Stomach (tissue), 9 donors: ENCODE data around the gene RABGEF1. TPM values are rescaled to one million over a fixed set of nuclear protein-coding genes. Genes with fewer than 3 reads are reported as not detected.
"Not testable (repeated sequence)": the region's sequence is repeated elsewhere in the genome, so short reads cannot be mapped to it uniquely, and the experiment has no call there.

Experiments
- DNase-seq, 2 donors: peaks; one replicate each; pipeline versions ENCODE4 v3.0.0 to v3.0.0-alpha.2; 2013 to 2019
- H3K27ac ChIP-seq, 5 donors: fragments of 200-600 bp in 4 of 5; sonication (generic) in 4 of 5; one replicate each; pipeline ENCODE4 v1.5.1; 2013 to 2019; ENCODE audit warnings: mild to moderate bottlenecking in 1 of 5, moderate library complexity in 1 of 5
- H3K27me3 ChIP-seq, 3 donors: fragments of 200-600 bp; sonication (generic); one replicate each; pipeline ENCODE4 v1.5.1; 2017 to 2019; ENCODE audit warnings: mixed run types in 1 of 3
- H3K36me3 ChIP-seq, 4 donors: fragments of 200-600 bp; sonication (generic); 1 replicate in 3 of 4; 2 replicates in 1 of 4; pipeline ENCODE4 v1.5.1; 2016 to 2019
- H3K4me1 ChIP-seq, 4 donors: fragments of 200-600 bp; sonication (generic); one replicate each; pipeline ENCODE4 v1.5.1; 2016 to 2019
- H3K4me3 ChIP-seq, 4 donors: fragments of 200-600 bp; sonication (generic) in 3 of 4; one replicate each; pipeline ENCODE4 v1.5.1; 2016 to 2019; ENCODE audit warnings: mild to moderate bottlenecking in 1 of 4
- H3K9me3 ChIP-seq, 4 donors: fragments of 200-600 bp; sonication (generic); one replicate each; pipeline ENCODE4 v1.5.1; 2016 to 2019
- CTCF ChIP-seq, 7 experiments: fragments of 450-650 bp in 4 of 7; fragments of 200-600 bp in 3 of 7; sonication (generic) in 3 of 7; IDR thresholded peaks; one replicate each; pipeline ENCODE4 v1.5.1; 2016 to 2019; ENCODE audit warnings: antibody characterized with exemption in 7 of 7, control low read depth in 2 of 7, mild to moderate bottlenecking in 1 of 7
- EP300 ChIP-seq: sonication (generic); formaldehyde crosslinking; IDR thresholded peaks from one replicate; pipeline ENCODE4 v1.6.1; 2017; ENCODE audit warnings: antibody characterized with exemption
- POLR2A ChIP-seq, 4 donors: fragments of 450-650 bp; IDR thresholded peaks; one replicate each; pipeline ENCODE4 v1.6.1; 2016; ENCODE audit warnings: antibody characterized with exemption in 4 of 4, control low read depth in 2 of 4, mild to moderate bottlenecking in 1 of 4, moderate library complexity in 1 of 4
- POLR2AphosphoS5 ChIP-seq, 3 donors: sonication (generic); formaldehyde crosslinking; IDR thresholded peaks; one replicate each; pipeline ENCODE4 v1.6.1; 2016; ENCODE audit warnings: antibody characterized with exemption in 3 of 3
- WGBS, 5 donors: extraction: QIAGEN DNeasy Blood & Tissue Kit in 3 of 5; methylation state at CpG; one replicate each; pipeline versions ENCODE4 v1.1.5 to v1.1.7; 2013 to 2018; 5-methylcytosine and 5-hydroxymethylcytosine counted together
- intact Hi-C: fragments of 100-400 bp; cut with DNase I; formaldehyde crosslinking; loops from one replicate; pipeline ENCODE4 v1.15.1; 2023; ENCODE audit warnings: low total_unique reads
- polyA plus RNA-seq, 3 donors: library from polyadenylated mRNA; stranded (reverse); fragments of 200-250 nt; gene quantifications; one replicate each; pipeline ENCODE4 v1.2.3, GENCODE V29; 2013
- total RNA-seq, 5 donors: library from RNA; depleted of rRNA; stranded (reverse); fragments of >200 nt; gene quantifications; one replicate each; pipeline versions ENCODE4 v1.1.0 to v1.2.3, GENCODE V29; 2014 to 2016
- donor health status: healthy with polysubstance abuse.
- donor health status: Bipolar disorder and iron deficiency.
- donor health status: healthy.

Gene RABGEF1
- total and polyA plus RNA-seq, 8 donors: 10.1 to 61.6 (median 20.8) TPM

GRCh38 chr7:66824041-66824440, 83.5 kb downstream of the RABGEF1 start:
- intact Hi-C loops: no loop called here
- DNase-seq: no peak
- Histone ChIP-seq H3K27ac (no peak overlapping the region), H3K9me3 (peaks cover 0 to 9% (median 4%) of the 10 kb centered on the region in 4 donors), H3K4me1 (no peaks in the 10 kb centered on the region), H3K36me3 (no peaks in the 10 kb centered on the region), H3K4me3 (no peak overlapping the region), H3K27me3 (no peaks in the 10 kb centered on the region)
- WGBS, 5 donors: 89 to 96% (median 93%) methylated on average over 5 to 7 of the region's 7 CpGs
- TF ChIP-seq EP300 (no peak), POLR2A (IDR thresholded peaks at IDR 0.05) (no peak), CTCF (IDR thresholded peaks at IDR 0.05) (no peak)

GRCh38 chr7:66825538-66825937, 85.0 kb downstream of the RABGEF1 start:
- H3K4me1 ChIP-seq, H3K27me3 ChIP-seq, intact Hi-C loops, H3K9me3 ChIP-seq, H3K36me3 ChIP-seq, H3K4me3 ChIP-seq, H3K27ac ChIP-seq: not testable (repeated sequence)
- DNase-seq: peak; percentile 32 to 38
- 33 to 58% (median 39%) methylated on average over 2 of the region's 2 CpGs for WGBS, 5 donors

- peaks cover 0 to 9% (median 4%) of the 10 kb centered on the region in 4 donors for H3K9me3 ChIP-seq
Observed at GRCh38 chr7:66826649-66827048, 86.1 kb downstream of the RABGEF1 start.

GRCh38 chr7:66830976-66831375, 90.4 kb downstream of the RABGEF1 start:
- H3K9me3 ChIP-seq, DNase-seq, intact Hi-C loops, H3K36me3 ChIP-seq, H3K4me3 ChIP-seq, H3K27ac ChIP-seq, H3K27me3 ChIP-seq, H3K4me1 ChIP-seq: not testable (repeated sequence)
- whole genome bisulfite sequencing, 5 donors: 78 to 86% (median 81%) methylated on average over 6 of the region's 6 CpGs

More at GRCh38 chr7:66826649-66827048, 86.1 kb downstream of the RABGEF1 start:
- H3K4me1 ChIP-seq: no peaks in the 10 kb centered on the region
- no peak for DNase-seq
- intact Hi-C loops: no loop called here
- H3K27me3 ChIP-seq: no peaks in the 10 kb centered on the region
- H3K4me3 ChIP-seq: no peak overlapping the region
- TF ChIP-seq EP300 (no peak), POLR2AphosphoS5 (IDR thresholded peaks at IDR 0.05) (no peak), POLR2A (IDR thresholded peaks at IDR 0.05) (no peak), CTCF (IDR thresholded peaks at IDR 0.05) (no peak)
- H3K36me3 ChIP-seq: no peaks in the 10 kb centered on the region
- WGBS, 5 donors: 89 to 97% (median 94%) methylated on average over 3 of the region's 3 CpGs
- no peak overlapping the region for H3K27ac ChIP-seq

- no peaks in the 10 kb centered on the region for H3K36me3 ChIP-seq
- 81 to 85% (median 84%) methylated on average over 12 of the region's 12 CpGs; no CpG with 5 or more reads in 1 of the 5 donors for WGBS, 5 donors
- intact Hi-C loops: no loop called here
- TF ChIP-seq CTCF (IDR thresholded peaks at IDR 0.05) (no peak), POLR2AphosphoS5 (IDR thresholded peaks at IDR 0.05) (no peak), POLR2A (IDR thresholded peaks at IDR 0.05) (no peak), EP300 (no peak)
- H3K27me3 ChIP-seq: no peaks in the 10 kb centered on the region
- no peaks in the 10 kb centered on the region for H3K4me1 ChIP-seq
- DNase-seq: no peak
- H3K9me3 ChIP-seq: peaks cover 0 to 8% (median 0%) of the 10 kb centered on the region in 4 donors
- H3K27ac ChIP-seq: no peak overlapping the region
- H3K4me3 ChIP-seq: no peak overlapping the region
Observed at GRCh38 chr7:66832531-66833351, 92.2 kb downstream of the RABGEF1 start.
